ENCODE data around the gene CARMIL1.

CARMIL1 gene

DNA sequence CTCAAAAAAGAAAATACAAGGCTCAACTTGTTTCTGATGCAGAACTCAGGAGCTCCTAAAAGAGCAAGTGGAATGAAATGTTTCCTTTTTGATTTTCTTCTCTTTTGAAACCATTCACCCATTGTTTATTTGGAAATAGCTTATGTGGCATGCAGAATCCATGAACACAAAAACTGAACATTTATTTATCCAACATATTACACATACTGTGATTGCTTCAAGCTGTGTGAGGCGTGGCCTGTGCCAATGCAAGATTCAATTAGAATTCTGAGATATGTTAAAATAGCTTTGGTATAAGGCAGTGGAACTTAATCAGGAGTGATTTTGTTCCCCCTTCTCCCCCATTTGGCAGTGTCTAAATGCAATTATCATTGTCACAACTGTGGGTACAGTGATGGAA lies 45.9 kb upstream of the CARMIL1 start:
- H4K20me1 ChIP-seq (ENCODE audit: insufficient read depth, low read length, poor library complexity, severe bottlenecking) = no peaks in the 10 kb centered on the region
- H3K4me3 ChIP-seq (ENCODE audit: low read length, poor library complexity, severe bottlenecking) = no peak overlapping the region
- TF ChIP-seq CTCF (conservative IDR thresholded peaks at IDR 0.05; ENCODE audit: low read length) = no peak
- TF ChIP-seq EZH2phosphoT487 (IDR thresholded peaks at IDR 0.05; ENCODE audit: borderline replicate concordance) = no peak
- H3K79me2 ChIP-seq (ENCODE audit: insufficient read depth, low read length) = no peaks in the 10 kb centered on the region
- H3K4me1 ChIP-seq (ENCODE audit: insufficient read depth, low read length, poor library complexity, severe bottlenecking) = no peaks in the 10 kb centered on the region
- no peaks in the 10 kb centered on the region for H3K36me3 ChIP-seq (ENCODE audit: insufficient read depth, low read length)
- no peak overlapping the region for H3K9ac ChIP-seq (ENCODE audit: low read depth, low read length, poor library complexity, severe bottlenecking)
- H3F3A ChIP-seq (ENCODE audit: low read depth) = no peaks in the 10 kb centered on the region
- H3K27me3 ChIP-seq (ENCODE audit: insufficient read depth, low read length, poor library complexity, severe bottlenecking) = no peaks in the 10 kb centered on the region
- H3K9me2 ChIP-seq (replicated peaks; ENCODE audit: low read depth, low read length) = no peaks in the 10 kb centered on the region
- H3K9me3 ChIP-seq (ENCODE audit: insufficient read depth, low read depth, low read length) = no peaks in the 10 kb centered on the region
- no peak overlapping the region for H3K4me2 ChIP-seq (ENCODE audit: low read depth, low read length, poor library complexity, severe bottlenecking)
- no peak overlapping the region for H2AFZ ChIP-seq (ENCODE audit: low read length)

DNA sequence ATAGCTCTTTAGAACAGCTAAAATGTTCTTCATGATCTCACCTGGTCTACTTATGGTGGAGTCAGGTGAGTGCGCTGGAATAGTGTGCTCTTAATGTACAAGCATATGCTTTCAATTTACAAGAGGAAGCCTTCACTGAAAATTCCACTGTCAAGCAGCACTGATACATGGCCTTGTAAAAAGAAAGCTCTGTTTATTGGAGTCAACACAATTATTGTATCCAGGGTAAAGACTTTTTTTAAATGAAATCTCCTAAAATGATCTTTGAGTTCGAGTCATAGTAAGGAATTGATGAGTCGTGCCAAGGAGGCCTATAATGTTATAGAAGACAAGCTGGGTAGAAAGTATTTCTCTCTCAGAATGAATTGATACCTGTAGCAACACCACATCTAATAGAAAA lies 41.6 kb upstream of the CARMIL1 start:
- Histone ChIP-seq H3K9me2 (replicated peaks; ENCODE audit: low read depth, low read length) (no peaks in the 10 kb centered on the region), H2AFZ (ENCODE audit: low read length) (no peak overlapping the region), H3K4me3 (ENCODE audit: low read length, poor library complexity, severe bottlenecking) (no peak overlapping the region), H3K9me3 (ENCODE audit: insufficient read depth, low read depth, low read length) (no peaks in the 10 kb centered on the region), H3K9ac (ENCODE audit: low read depth, low read length, poor library complexity, severe bottlenecking) (no peak overlapping the region), H3K4me2 (ENCODE audit: low read depth, low read length, poor library complexity, severe bottlenecking) (no peak overlapping the region), H4K20me1 (ENCODE audit: insufficient read depth, low read length, poor library complexity, severe bottlenecking) (no peaks in the 10 kb centered on the region), H3K4me1 (ENCODE audit: insufficient read depth, low read length, poor library complexity, severe bottlenecking) (no peaks in the 10 kb centered on the region), H3K79me2 (ENCODE audit: insufficient read depth, low read length) (no peaks in the 10 kb centered on the region), H3K36me3 (ENCODE audit: insufficient read depth, low read length) (no peaks in the 10 kb centered on the region), H3K27me3 (ENCODE audit: insufficient read depth, low read length, poor library complexity, severe bottlenecking) (no peaks in the 10 kb centered on the region), H3F3A (ENCODE audit: low read depth) (no peaks in the 10 kb centered on the region)
- TF ChIP-seq EZH2phosphoT487 (IDR thresholded peaks at IDR 0.05; ENCODE audit: borderline replicate concordance) (no peak), CTCF (conservative IDR thresholded peaks at IDR 0.05; ENCODE audit: low read length) (no peak)

- Histone ChIP-seq H3K79me2 (ENCODE audit: insufficient read depth, low read length) (no peaks in the 10 kb centered on the region), H4K20me1 (ENCODE audit: insufficient read depth, low read length, poor library complexity, severe bottlenecking) (no peaks in the 10 kb centered on the region), H3K27me3 (ENCODE audit: insufficient read depth, low read length, poor library complexity, severe bottlenecking) (no peaks in the 10 kb centered on the region), H3K4me1 (ENCODE audit: insufficient read depth, low read length, poor library complexity, severe bottlenecking) (no peaks in the 10 kb centered on the region), H3K4me3 (ENCODE audit: low read length, poor library complexity, severe bottlenecking) (no peak overlapping the region), H3K9ac (ENCODE audit: low read depth, low read length, poor library complexity, severe bottlenecking) (no peak overlapping the region), H3K9me2 (replicated peaks; ENCODE audit: low read depth, low read length) (no peaks in the 10 kb centered on the region), H3K36me3 (ENCODE audit: insufficient read depth, low read length) (no peaks in the 10 kb centered on the region), H3F3A (ENCODE audit: low read depth) (no peaks in the 10 kb centered on the region), H3K4me2 (ENCODE audit: low read depth, low read length, poor library complexity, severe bottlenecking) (no peak overlapping the region), H3K9me3 (ENCODE audit: insufficient read depth, low read depth, low read length) (no peaks in the 10 kb centered on the region), H2AFZ (ENCODE audit: low read length) (no peak overlapping the region)
- TF ChIP-seq CTCF (conservative IDR thresholded peaks at IDR 0.05; ENCODE audit: low read length) = no peak
These were observed 40.1 kb upstream of the CARMIL1 start for GRCh38 chr6:25239059-25239458.
